ENCODE data around the gene TBKBP1.

TBKBP1 gene

GRCh38 chr17:47732399-47733046 is 38.6 kb downstream of the TBKBP1 start:
- no peak for DNase-seq (ENCODE audit: low read depth in 2 of 2)

GRCh38 chr17:47733047-47733673 is 39.2 kb downstream of the TBKBP1 start, which contains the start of gene TBX21:
TSS of gene TBX21 (plus strand) at chr17:47733236. CDS start at chr17:47733455, 219 bp downstream.
- DNase-seq (ENCODE audit: low read depth in 2 of 2): peak; percentile 13 to 14
- no peak for TF ChIP-seq CTCF (IDR thresholded peaks at IDR 0.05; ENCODE audit: low read depth, low read length)
- H3K4me3 ChIP-seq (replicated peaks in 1 of 2; ENCODE audit: low read depth in 2 of 2, low read length in 2 of 2): no peak within 1 kb of the TSS

More at GRCh38 chr17:47732399-47733046, 38.6 kb downstream of the TBKBP1 start:
- TF ChIP-seq CTCF (IDR thresholded peaks at IDR 0.05; ENCODE audit: low read depth, low read length): no peak
- H3K4me3 ChIP-seq (replicated peaks in 1 of 2; ENCODE audit: low read depth in 2 of 2, low read length in 2 of 2): no peak overlapping the region

- H3K4me3 ChIP-seq (replicated peaks in 1 of 2; ENCODE audit: low read depth in 2 of 2, low read length in 2 of 2): no peak overlapping the region
- DNase-seq (ENCODE audit: low read depth in 2 of 2): no peak
- no peak for TF ChIP-seq CTCF (IDR thresholded peaks at IDR 0.05; ENCODE audit: low read depth, low read length)
Observed at GRCh38 chr17:47733674-47734410, 39.9 kb downstream of the TBKBP1 start.

- no peak for TF ChIP-seq CTCF (IDR thresholded peaks at IDR 0.05; ENCODE audit: low read depth, low read length)
- no peak for DNase-seq (ENCODE audit: low read depth in 2 of 2)
- no peak overlapping the region for H3K4me3 ChIP-seq (replicated peaks in 1 of 2; ENCODE audit: low read depth in 2 of 2, low read length in 2 of 2)
Observed at GRCh38 chr17:47735139-47735464, 41.1 kb downstream of the TBKBP1 start.

GRCh38 chr17:47735536-47736011 is 41.6 kb downstream of the TBKBP1 start:
- TF ChIP-seq CTCF (IDR thresholded peaks at IDR 0.05; ENCODE audit: low read depth, low read length): no peak
- H3K4me3 ChIP-seq (replicated peaks in 1 of 2; ENCODE audit: low read depth in 2 of 2, low read length in 2 of 2): no peak overlapping the region
- DNase-seq (ENCODE audit: low read depth in 2 of 2): no peak

- no peak for TF ChIP-seq CTCF (IDR thresholded peaks at IDR 0.05; ENCODE audit: low read depth, low read length)
Observed at GRCh38 chr17:47736501-47737495, 42.8 kb downstream of the TBKBP1 start.

More at GRCh38 chr17:47736501-47737495, 42.8 kb downstream of the TBKBP1 start:
- DNase-seq (ENCODE audit: low read depth in 2 of 2): no peak
- no peak overlapping the region for H3K4me3 ChIP-seq (replicated peaks in 1 of 2; ENCODE audit: low read depth in 2 of 2, low read length in 2 of 2)
